HUES48 (cell line): Measurements from ENCODE around the gene TAF11L7.
"Not testable (repeated sequence)": the region's sequence is repeated elsewhere in the genome, so short reads cannot be mapped to it uniquely, and the experiment has no call there.

Experiments
- H3K27ac ChIP-seq: one replicate; pipeline ENCODE4 v1.7.0; 2013; ENCODE audit warnings: low read depth, low read length, inconsistent platforms
- H3K27me3 ChIP-seq: 2 replicates; pipeline ENCODE4 v1.6.1; 2013; ENCODE audit warnings: mild to moderate bottlenecking, low read length; ENCODE audit not compliant: control insufficient read depth, insufficient read depth
- H3K36me3 ChIP-seq: 2 replicates; pipeline ENCODE4 v1.6.1; 2013; ENCODE audit warnings: low read length; ENCODE audit not compliant: control insufficient read depth, insufficient read depth
- H3K4me1 ChIP-seq: 2 replicates; pipeline ENCODE4 v1.6.1; 2013; ENCODE audit warnings: mild to moderate bottlenecking, low read length; ENCODE audit not compliant: control insufficient read depth, insufficient read depth
- H3K4me3 ChIP-seq: 2 replicates; pipeline ENCODE4 v1.5.1; 2013; ENCODE audit warnings: mild to moderate bottlenecking, low read depth, low read length
- H3K9ac ChIP-seq: 2 replicates; pipeline ENCODE4 v1.6.1; 2013; ENCODE audit warnings: mild to moderate bottlenecking, low read depth, low read length, moderate library complexity
- H3K9me3 ChIP-seq: 2 replicates; pipeline ENCODE4 v1.6.1; 2013; ENCODE audit warnings: low read length; ENCODE audit not compliant: control insufficient read depth, insufficient read depth

Gene TAF11L7

DNA sequence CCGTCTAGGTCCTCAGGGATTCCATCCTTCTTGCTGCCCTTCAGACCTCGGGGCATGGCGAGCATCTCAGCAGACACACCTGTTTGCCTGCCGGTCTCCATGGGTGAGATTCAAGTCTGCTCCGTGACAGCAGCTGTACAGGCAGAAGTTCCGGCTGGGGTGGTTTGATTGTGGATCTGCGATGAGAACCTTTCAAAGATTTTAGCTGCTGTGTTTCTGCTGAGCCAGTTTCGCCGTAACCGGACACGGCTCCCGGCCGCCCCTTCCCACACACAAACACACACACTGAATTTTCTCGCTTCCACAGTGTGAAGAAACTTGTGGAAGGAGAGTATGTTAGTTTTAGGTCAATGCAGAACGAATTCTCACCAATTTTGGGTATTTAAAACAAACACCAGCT lies 12.2 kb upstream of the TAF11L7 start, which contains the start of gene TAF11L10:
Gene TAF11L10, minus strand, starts transcription at position 101 of the 400 bp plus-strand sequence.
- H3K4me3 ChIP-seq, H3K9me3 ChIP-seq, H3K27ac ChIP-seq, H3K36me3 ChIP-seq, H3K4me1 ChIP-seq, H3K27me3 ChIP-seq, H3K9ac ChIP-seq: not testable (repeated sequence)

DNA sequence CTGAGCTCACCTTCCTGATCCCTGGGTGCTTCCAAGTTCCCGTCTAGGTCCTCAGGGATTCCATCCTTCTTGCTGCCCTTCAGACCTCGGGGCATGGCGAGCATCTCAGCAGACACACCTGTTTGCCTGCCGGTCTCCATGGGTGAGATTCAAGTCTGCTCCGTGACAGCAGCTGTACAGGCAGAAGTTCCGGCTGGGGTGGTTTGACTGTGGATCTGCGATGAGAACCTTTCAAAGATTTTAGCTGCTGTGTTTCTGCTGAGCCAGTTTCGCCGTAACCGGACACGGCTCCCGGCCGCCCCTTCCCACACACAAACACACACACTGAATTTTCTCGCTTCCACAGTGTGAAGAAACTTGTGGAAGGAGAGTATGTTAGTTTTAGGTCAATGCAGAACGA lies 8.7 kb upstream of the TAF11L7 start, which contains the start of gene TAF11L9:
Gene TAF11L9, minus strand, starts transcription at position 140 of the 400 bp plus-strand sequence.
- H3K27me3 ChIP-seq, H3K4me1 ChIP-seq, H3K9me3 ChIP-seq, H3K9ac ChIP-seq, H3K27ac ChIP-seq, H3K36me3 ChIP-seq, H3K4me3 ChIP-seq: not testable (repeated sequence)

GRCh38 chr5:17590860-17591259 lies 5.3 kb upstream of the TAF11L7 start, which contains the start of gene TAF11L8:
Gene TAF11L8 (minus strand): TSS chr5:17590960.
- H3K27me3 ChIP-seq, H3K4me3 ChIP-seq, H3K9ac ChIP-seq, H3K36me3 ChIP-seq, H3K4me1 ChIP-seq, H3K9me3 ChIP-seq, H3K27ac ChIP-seq: not testable (repeated sequence)
